Kidney capillary endothelial cell (primary cell): ENCODE data around the gene HOGA1.
"Not testable (repeated sequence)": the region's sequence is repeated elsewhere in the genome, so short reads cannot be mapped to it uniquely, and the experiment has no call there.

ENCODE experiments used
- DNase-seq: peaks from one replicate; pipeline ENCODE4 v3.0.0-alpha.2; 2018; ENCODE audit warnings: low spot score

The HOGA1 gene

DNA sequence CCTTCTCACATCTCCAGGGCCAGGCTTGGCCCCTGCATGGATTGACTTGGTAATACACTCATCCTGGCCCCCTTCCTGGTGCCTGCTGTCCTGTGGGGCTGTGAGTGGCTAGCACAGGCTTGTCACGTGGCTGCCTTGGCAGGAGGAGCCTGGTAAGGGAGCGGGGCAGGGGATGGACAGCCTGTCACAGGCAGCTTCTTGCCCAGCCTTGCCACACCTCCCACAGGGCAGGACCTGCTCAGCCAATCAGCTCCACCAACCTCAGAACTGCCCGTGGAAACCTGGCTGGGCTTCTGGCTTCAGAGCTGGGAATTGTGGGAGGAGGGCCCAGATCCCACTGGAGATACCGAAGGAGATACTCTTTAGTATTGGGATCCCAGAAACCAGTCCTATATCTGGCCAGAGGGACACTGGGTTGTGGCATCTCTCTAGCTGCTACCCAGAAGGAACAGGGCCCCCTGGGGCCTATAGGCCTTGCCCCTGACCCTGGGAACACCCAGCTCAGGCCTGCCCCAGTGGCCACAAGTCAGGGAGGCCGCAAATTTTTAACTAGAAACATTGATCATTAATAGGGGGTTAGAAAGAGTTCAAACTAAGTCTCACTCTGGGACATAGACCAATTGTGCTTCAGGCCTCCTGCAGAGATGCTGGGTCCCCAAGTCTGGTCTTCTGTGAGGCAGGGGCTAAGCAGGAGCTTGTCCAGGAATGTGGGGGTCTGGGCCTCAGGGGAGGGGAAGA is at the start of gene HOGA1:
HOGA1 (plus strand) TSS at position 330 of the 738 bp plus-strand sequence; CDS start at position 645, 315 bp downstream.
- DNase-seq = peak; percentile 12

DNA sequence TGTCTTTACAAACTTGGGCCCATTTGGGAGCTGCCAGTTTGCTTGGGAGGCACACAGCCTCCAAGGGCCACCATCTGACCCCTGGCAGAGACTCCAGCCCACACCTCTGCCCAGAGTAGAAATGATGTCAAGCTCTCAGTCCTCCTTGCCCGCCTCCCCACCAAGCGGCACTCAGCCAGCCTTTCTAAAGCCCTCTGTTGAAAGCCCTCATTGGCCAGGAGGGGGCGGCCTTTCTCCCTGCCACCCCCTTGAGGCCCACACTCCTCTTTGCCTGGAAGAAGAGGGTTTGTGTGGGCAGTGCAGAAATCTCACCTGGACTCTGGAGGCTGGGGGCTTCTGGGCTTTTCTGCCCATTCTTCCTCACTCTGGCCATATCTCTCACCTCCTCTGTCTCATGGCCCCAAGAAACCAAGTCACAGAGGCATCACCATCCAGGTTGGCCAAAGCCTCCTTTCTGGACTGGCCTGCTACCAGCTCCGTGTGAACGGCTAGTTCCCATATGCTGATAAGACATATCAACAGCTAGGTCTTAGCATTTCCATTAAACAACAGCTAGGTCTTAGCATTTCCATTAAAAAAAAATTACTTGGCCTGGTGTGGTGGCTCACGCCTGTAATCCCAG is 49.3 kb upstream of the HOGA1 start:
- peak; percentile 44 for DNase-seq

DNA sequence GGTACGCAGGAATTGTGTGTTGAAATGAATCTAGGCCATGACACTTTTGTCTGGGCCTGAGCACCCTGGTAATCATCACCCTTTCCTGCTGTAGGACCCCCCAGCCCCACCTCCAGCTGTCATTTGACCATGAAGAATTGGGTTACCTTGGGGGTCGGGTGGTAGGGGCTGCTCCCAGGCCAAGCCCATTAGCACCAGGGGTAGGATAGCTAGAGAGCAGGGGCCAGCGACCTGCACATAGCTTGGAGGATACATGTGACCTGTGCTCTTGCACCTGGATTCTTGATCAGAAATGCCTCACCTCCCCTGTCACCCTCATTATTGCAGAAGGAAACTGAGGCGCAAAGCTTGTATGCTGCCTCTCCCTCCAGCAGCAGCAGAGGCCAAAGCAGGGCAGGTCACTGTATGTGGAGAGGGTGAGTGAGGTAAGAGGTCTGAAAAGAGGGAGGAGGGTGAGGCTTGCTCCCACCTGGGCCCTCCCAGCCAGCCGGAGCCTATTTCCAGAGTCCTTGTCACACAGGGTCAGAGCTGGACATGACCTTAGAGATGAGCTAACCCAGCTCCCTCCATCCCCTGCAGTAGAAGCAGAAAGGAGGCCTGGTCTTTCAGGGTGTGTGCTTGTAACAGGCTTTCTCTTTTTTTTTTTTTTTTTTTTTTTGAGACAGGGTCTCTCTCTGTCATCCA is 46.9 kb upstream of the HOGA1 start:
- DNase-seq = no peak

DNA sequence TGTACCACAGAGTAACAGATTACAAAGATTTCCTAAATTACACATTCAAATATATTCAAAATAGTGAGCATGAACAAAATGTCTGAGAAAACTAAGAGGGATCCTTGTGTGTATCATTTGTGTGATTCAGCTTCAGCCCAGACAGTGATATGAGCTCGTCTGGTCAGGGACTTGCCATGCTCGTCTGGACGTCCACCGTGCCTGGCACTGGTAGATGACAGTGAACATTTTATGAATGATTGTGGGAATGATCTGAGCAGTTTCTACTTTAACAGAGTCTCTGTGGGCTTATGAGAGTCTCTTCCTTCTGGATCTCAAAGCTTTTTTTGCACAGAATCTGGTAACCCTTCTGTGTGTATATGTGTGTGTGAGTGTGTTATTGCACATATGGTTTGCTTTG is 45.8 kb upstream of the HOGA1 start:
- DNase-seq = peak; percentile 78

DNA sequence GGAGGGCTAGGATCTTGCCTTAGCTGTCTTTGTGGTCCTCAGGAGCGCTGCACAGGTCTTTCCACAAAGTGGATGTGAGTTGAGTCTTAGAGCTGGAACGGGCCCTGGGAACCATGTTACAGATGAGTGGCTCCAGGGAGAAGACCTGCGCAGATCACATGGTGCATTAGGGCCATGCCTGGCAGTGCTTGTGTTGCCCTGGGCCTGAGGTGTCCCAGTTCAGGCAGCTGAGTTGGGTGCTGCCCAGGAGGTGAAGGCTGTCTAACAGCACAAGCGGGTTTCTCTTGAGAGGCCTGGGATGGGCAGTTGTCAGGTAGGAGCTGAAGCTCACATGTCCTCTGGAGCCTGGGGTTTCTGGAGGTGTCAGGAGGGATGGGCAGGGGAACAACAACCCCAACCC is 45.4 kb upstream of the HOGA1 start:
- no peak for DNase-seq

DNA sequence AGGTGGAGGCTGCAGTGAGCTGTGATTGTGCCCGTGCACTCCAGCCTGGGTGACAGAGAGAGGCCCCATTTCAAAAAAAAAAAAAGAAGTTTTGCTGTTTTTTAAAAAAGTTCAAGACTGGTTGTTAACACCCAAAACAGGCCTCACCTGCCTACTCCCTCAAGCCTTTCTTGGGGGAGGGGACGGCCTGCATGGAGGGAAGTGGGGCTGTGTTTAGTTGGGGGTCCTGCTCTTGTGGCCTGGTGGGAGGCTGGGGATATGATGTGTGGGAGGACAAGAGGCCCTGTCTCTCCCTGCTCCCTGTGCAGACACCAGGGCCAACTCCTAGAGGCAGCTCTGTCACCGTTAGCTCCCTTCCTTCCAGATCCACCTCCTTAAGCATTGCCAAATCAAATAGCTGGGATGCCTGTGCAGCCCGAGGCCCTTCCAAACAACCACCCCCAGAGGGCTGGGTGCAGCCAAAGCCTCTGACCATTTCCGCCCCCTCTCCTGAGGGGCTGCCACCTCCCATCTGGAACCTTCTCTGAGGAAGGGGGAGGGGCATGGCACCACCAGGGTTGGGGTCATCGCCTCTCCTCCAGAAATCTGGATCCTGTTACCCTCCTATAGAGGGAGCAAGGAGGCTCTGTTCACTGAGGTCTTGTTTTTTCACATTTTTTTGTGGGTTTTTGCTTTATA is 44.5 kb upstream of the HOGA1 start:
- no peak for DNase-seq

DNA sequence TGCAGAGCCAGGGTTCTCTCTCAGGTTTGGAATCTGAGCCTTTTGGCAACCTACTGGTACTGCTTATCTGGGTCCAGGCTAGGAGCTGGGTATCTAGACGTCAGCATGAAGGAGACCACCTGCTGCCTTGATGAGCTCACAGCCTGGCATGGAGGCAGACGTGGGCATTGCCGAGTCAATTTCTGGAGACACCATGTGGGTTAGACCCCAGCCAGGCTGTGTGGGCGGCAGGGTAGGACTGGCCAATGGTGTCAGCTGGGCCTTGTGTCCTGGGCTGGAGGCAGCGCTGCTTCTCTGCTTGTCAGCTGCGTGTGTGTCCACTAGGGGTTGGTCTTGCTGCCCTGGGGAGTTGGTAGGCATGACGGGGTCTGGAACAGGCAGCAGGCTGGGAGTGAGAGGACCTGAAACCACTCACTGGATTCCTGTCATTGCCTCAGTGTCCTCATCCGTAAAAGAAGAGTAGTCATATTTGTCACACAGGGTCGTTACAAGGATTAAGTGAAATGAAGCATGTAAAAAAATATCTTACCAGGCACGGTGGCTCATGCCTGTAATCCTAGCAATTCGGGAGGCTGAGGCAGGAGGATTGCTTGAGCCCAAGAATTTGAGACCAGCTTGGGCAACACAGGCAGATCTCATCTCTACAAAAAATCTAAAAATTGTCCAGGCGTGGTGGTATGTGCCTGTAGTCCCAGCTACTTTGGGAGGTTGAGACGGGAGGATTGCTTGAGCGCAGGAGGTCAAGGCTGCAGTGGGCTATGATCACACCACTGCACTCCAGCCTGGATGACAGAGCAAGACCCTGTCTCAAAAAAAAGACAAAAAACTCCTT is 43.3 kb upstream of the HOGA1 start:
- DNase-seq = no peak

DNA sequence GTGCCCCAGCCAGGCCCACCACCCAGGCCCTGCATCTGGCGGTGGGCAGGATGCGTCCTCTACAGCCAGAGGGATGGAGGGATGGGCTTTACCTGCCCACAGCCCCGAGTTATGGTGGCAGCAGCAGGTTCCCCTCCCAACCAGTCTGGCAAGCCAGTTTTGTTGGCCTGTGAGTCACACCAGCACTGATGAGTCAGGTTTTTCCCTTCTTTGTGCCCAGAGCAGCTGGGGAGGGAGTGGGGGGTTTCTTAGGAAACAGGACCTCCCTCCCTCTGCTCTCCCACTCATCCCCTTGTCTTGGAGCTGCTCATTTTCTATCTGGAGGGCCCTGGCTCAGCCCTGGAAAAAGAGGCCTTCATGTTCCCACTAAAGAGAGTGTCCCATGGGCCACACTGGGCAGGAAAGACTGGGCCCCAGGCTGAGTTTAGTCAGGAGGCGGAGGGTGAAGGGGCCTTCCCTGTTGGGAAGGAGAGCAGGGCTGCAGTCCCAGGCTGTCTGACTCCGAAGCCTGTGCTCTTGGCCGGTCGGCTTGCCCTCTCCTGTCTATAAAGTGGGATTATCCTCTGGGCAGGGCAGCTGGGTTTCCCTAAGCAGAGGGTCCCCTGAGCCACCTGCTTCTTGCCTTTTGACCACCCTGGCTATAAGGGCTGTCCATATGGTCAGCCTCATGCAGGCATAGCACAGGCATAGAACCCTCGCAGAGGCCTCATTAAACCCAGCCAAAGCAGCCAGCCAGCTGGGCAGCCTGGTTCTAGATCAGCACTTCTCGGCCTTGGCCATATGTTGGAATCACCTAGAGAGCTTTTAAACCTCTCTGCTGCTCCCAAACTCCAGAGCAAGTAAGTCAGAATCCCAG is 41.8 kb upstream of the HOGA1 start:
- peak; percentile 93 for DNase-seq

DNA sequence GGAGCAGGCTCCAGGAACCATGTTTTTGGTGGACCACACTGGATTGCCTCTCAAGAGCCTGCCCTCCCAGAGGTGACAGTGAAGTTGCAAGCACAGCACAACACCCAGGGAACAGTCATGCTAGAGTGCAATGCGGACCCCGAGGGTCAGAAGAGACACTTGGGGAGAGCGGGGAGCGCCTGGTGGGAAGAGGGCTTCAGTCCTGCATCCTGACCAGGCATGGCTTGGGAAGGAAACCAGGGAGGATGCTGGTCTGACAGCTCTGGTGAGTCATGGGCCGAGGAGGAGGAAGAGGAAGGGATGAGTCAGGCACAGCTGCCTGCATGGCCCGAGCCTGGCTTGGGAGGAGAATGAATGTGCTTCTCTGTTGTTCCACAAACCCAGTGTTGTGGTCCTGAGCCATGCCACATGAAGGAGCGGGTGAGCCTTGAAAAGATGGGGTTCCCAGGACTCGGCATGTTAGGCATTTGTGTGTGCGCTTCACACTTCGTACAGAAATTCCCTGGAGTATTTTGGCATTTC is 41.1 kb upstream of the HOGA1 start:
- DNase-seq = peak; percentile 100

DNA sequence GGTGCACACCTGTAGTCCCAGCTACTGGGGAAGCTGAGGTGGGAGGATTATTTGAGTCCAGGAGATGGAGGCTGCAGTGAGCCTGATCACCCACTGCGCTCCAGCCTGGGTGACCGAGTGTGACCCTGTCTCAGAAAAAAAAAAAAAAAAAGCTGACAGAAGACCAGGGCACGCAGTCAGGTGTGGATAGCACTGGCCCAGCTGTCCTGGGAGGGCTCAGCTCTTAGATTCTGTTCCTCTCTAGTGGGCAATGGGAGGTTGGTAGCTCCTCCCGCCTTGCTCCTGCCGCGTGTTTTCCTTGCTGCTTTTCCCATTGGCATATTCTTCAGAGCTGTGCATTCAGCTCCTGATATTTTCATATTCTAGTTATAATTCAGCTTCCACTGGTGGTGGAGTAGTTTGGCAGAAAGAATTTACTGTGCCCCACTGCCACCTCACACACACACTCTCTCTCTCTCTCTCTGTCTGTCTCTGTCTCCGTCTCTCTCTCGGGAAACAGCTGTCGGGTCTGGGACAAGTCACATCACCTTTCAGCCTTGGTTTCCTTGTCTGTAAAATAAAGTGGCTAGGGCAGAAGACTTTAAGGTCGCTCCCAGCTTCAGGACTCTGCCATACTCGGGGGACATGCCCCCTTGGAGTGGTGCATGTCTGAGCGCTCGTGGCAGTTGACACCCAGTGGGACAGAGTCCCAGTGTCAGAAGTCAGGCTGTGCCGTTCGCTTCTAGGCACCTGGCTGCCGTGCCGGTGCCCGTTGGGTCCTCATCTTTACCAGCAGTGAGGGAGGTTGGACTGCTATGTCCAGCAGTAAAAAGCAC is 37.5 kb upstream of the HOGA1 start:
- DNase-seq = no peak

DNA sequence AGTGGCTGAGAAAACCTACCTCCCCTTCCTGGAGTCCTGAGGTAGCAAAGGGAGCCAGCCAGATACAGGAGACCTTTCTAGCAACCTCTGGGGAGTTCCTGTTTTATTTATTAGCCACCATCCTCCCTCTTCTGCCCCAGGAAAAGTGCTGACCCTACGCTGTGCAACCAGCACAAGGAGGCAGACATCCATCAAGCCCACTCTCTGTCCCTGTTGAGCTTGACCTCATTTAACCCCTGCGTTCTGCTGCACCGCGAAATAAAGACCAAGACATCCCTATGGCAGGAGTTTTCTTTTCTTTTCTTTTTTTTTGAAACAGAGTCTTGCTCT is 37.0 kb upstream of the HOGA1 start:
- no peak for DNase-seq

DNA sequence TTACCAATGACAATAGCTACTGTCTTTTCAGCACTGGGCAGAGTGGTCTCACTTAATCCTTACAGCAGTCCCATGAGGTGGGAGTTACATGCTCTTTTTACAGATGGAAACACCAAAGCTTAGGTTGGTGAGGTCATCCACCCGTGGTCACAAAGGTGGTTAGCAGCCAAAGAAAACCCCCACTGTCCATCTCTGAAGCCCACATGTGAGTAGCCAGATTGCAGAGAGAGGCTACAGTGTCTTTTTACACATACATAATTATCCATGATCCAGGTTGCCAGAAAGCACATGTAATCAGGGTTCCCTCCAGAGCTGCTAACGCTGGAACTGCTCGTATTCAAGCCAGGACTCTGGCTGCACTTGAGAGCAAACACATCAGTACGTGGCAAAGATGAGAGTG is 36.2 kb upstream of the HOGA1 start:
- DNase-seq = no peak

DNA sequence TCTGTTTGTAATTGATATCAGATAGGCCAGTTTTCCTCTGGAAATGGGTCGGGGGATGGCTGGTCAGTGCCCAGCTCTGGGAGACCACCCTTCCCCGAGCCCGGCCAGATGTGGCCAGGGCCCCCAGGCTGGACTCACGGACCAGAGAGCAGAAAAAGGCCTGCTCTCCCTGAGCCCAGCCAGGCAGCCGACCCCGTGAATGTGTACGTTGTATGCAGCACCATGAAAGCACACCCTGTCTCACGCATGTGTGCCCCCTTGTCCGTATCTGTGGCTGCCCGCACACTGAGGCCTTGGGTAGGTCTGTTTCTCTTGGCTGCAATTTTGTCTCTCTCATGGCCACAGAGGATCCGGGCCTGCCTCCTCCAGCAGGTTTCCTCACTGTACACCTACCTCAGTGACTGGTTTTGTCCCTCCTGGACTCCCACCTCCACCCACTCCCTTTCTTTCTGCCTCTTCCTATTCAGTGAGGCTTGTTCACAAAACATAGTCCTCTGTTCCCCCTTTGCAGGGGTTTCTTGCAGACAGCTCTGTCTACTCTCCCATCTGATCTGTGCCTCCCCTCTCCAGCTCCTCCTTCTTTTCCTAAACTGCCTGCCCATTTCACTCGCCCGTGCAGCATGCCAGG is 35.2 kb upstream of the HOGA1 start:
- no peak for DNase-seq

DNA sequence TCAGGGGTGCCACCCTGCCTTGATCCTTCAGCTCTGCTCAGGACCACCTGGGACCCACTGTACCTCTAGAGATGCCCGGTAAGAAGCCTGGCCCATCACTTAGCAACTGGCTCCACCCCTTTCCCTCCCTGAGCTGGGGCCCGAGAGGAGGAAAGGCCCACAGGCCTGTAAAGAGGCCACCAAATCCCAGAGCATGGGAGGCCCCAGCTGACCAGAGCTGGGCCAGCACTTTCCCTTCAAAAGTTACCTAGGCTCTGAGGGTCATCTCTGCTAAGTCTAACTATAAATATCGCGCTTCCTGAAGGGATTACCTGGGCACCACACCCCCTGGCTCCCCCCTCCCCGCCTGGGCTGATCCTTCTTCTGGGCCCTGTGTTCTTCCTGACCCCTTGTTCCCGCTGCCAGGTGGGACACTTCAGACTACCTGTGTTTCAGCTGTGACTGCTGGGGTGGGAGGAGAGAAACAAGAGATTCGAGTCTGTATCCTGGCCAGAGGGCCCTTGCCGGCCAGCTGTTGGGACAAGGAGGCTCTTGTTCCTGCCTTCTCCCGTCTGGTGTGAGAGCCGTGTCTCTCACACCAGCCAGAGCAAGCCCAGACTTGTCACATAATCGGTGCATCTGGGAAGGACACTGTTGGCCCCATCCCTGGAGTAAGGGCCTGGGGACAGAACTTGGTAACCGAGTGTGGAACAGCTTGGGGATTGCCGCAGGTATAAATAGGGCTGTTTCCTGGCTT is 34.4 kb upstream of the HOGA1 start:
- DNase-seq = no peak

DNA sequence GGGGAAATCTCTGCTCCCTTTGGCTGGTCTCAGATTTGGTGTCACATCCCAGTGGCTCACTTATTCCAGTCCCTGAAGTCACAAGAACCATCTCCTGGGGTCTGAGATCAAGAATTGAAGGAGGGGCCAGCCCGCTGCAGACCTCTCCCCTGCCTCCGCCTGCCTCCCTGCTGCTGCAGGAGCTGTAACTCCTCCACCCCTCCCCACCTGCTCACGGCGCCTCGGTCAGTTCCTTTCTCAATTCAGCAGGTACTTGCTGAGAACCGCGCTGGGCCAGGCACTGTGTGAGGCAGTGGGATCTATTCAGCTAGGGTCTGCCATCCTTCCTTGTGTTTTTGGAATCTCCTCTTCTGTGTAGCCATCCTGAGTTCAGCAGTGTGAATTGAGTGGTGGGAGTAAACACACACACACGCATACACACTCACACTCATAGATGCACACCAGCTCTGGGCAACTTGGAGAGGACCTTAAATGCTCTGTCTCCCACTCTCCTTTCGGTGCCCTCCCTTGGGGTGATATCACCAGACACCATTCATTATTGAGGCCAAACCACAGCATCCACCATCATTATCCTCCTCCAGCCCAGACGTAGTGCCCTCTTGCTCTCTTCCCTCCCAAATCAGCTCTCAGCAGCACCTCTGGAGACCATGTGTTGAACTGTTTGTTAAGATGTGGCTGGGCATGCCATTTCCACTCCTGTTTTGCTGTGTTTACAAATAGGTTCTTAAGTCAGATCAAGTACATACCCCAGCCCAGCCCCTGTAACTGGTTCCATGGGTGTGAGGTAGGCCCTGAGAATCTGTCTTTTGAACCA is 33.6 kb upstream of the HOGA1 start:
- DNase-seq = no peak

DNA sequence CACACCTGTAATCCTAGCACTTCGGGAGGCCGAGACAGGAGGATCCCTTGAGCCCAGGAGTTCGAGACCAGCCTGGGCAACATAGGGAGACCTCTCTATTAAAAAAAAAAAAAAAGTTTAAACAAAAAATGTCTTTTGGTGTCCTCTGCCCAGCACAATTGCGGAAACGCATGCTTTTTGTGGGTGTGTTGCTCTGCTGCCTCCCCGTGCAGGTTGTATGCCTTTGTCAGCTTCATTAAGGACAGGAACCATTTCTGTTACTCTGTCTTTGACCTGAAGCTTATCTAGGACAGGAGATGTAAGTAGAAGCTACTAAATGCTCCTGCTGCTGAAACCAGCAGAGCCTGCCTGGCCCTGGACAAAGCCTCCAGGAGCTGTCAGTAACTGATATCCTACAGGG is 32.9 kb upstream of the HOGA1 start:
- DNase-seq = no peak

DNA sequence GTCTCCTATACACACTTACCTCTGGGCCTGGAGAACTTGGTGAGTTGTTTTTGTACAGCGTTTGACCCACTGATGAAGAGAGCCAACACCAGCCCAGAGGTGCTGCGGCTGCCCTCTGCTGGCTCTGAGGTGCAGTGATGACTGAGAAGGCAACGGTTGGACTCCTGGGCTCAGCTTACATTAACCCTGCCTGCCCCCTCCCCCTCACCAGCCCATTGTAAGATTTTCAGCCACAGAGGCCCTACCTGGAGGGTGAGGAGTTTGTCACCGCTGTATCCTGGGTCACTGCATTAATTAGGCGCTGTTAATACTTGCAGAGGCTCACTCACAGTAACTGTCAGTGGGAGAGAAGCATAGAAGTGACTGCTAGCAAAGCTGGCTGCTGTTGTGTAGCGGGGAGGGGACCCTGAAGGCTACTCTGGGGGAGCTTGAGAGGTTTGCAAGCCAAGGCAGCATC is 30.6 kb upstream of the HOGA1 start:
- DNase-seq = peak; percentile 53

DNA sequence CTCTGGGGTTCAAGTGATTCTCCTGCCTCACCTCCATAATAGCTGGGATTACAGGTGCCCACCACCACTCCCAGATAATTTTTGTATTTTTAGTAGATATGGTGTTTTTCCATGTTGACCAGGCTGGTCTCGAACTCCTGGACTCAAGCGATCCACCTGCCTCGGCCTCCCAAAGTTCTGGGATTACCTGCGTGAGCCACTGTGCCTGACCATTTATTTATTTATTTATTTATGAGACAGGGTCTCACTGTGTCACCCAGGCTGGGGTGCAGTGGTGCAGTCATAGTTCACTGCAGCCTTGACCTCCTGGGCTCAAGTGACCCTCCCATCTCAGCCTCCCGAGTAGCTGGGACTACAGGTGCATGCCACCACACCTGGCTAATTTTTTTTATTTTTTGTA is 29.9 kb upstream of the HOGA1 start:
- DNase-seq = not testable (repeated sequence)
